HepG2 (cell line): ENCODE measurements around the gene CIB2. TPM values are rescaled to one million over a fixed set of nuclear protein-coding genes. Genes with fewer than 3 reads are reported as not detected.

Source experiments
- HNRNPH1 ChIP-seq: fragments of 200-400 bp; formaldehyde crosslinking; optimal IDR thresholded peaks from 2 replicates; pipeline ENCODE3; 2017; ENCODE audit warnings: mild to moderate bottlenecking, low read depth, low read length
- KAT8 ChIP-seq: IDR thresholded peaks from 2 replicates; pipeline ENCODE4 v1.6.1; 2016; ENCODE audit warnings: missing genetic modification reagents, missing compliant biosample characterization
- MLLT10 ChIP-seq: sonication (generic); formaldehyde crosslinking; IDR thresholded peaks from 2 replicates; pipeline ENCODE4 v1.4.0; 2020; ENCODE audit warnings: missing genetic modification reagents
- PAX8 ChIP-seq: sonication (generic); formaldehyde crosslinking; IDR thresholded peaks from 2 replicates; pipeline ENCODE4 v1.8.0; 2022; ENCODE audit warnings: mild to moderate bottlenecking, missing genetic modification reagents, borderline replicate concordance
- ZMYM3 ChIP-seq: sonication (generic); formaldehyde crosslinking; IDR thresholded peaks from 2 replicates; pipeline ENCODE4 v1.5.1; 2020; ENCODE audit warnings: mild to moderate bottlenecking, missing genetic modification reagents
- ZNF121 ChIP-seq: sonication (generic); formaldehyde crosslinking; IDR thresholded peaks from 2 replicates; pipeline ENCODE4 v1.5.0; 2020; ENCODE audit warnings: mild to moderate bottlenecking, missing genetic modification reagents
- ZNF160 ChIP-seq: sonication (generic); formaldehyde crosslinking; IDR thresholded peaks from 2 replicates; pipeline ENCODE4 v1.8.0; 2022; ENCODE audit warnings: mild to moderate bottlenecking, inconsistent platforms, missing genetic modification reagents
- ZNF550 ChIP-seq: sonication (generic); formaldehyde crosslinking; IDR thresholded peaks from 2 replicates; pipeline ENCODE4 v1.4.0; 2020; ENCODE audit warnings: mild to moderate bottlenecking, missing genetic modification reagents, borderline replicate concordance
- ZNF562 ChIP-seq: sonication (generic); formaldehyde crosslinking; IDR thresholded peaks from 2 replicates; pipeline ENCODE4 v1.8.0; 2022; ENCODE audit warnings: missing genetic modification reagents, borderline replicate concordance
- ZNF605 ChIP-seq: sonication (generic); formaldehyde crosslinking; IDR thresholded peaks from 2 replicates; pipeline ENCODE4 v1.8.0; 2022; ENCODE audit warnings: mild to moderate bottlenecking, missing genetic modification reagents
- ZNF780A ChIP-seq: sonication (generic); formaldehyde crosslinking; IDR thresholded peaks from 2 replicates; pipeline ENCODE4 v1.8.0; 2022; ENCODE audit warnings: mild to moderate bottlenecking, missing genetic modification reagents, moderate library complexity
- ZNF782 ChIP-seq: sonication (generic); formaldehyde crosslinking; IDR thresholded peaks from 2 replicates; pipeline ENCODE4 v1.4.0; 2020; ENCODE audit warnings: missing genetic modification reagents, mild to moderate bottlenecking, borderline replicate concordance
- ZNF788 ChIP-seq: sonication (generic); formaldehyde crosslinking; IDR thresholded peaks from 2 replicates; pipeline ENCODE4 v1.5.0; 2020; ENCODE audit warnings: mild to moderate bottlenecking, missing genetic modification reagents, borderline replicate concordance
- ZSCAN12 ChIP-seq: sonication (generic); formaldehyde crosslinking; IDR thresholded peaks from 2 replicates; pipeline ENCODE4 v1.9.0; 2021; ENCODE audit warnings: mild to moderate bottlenecking, missing genetic modification reagents
- ZZZ3 ChIP-seq: sonication (generic); formaldehyde crosslinking; IDR thresholded peaks from 2 replicates; pipeline ENCODE4 v1.4.0; 2020; ENCODE audit warnings: missing genetic modification reagents, mild to moderate bottlenecking, borderline replicate concordance
- polyA plus RNA-seq, 8 experiments: library from polyadenylated mRNA; depleted of rRNA in 3 of 8; stranded (reverse) in 7 of 8; unstranded in 1 of 8; fragments of >200 nt; fragmentation: Illumina TruSeq in 4 of 8; extraction: Trizol in 4 of 8; gene quantifications; 2 replicates each; pipeline versions ENCODE4 v1.2.1 to v1.2.3, GENCODE V29; 2011 to 2016; ENCODE audit warnings: low read depth in 4 of 8, missing spikeins in 1 of 8, mixed read lengths in 1 of 8; ENCODE audit not compliant: insufficient read depth in 1 of 8
- total RNA-seq, 5 experiments: library from RNA; depleted of rRNA; stranded (reverse); fragments of >200 nt; fragmentation: Illumina TruSeq; extraction: Trizol; gene quantifications; 2 replicates each; pipeline ENCODE4 v1.2.3, GENCODE V29; 2016; ENCODE audit warnings: low read depth in 1 of 5
- TF ChIP-seq, protein P1 (sequence below): sonication (generic); formaldehyde crosslinking; IDR thresholded peaks from 2 replicates; pipeline ENCODE4 v1.5.1; 2020; ENCODE audit warnings: mild to moderate bottlenecking, missing genetic modification reagents
- TF ChIP-seq, protein P2 (sequence below): sonication (generic); formaldehyde crosslinking; IDR thresholded peaks from 2 replicates; pipeline ENCODE4 v1.4.0; 2020; ENCODE audit warnings: missing genetic modification reagents
- TF ChIP-seq, protein P3 (sequence below): sonication (generic); formaldehyde crosslinking; IDR thresholded peaks from 2 replicates; pipeline ENCODE4 v1.8.1; 2022; ENCODE audit warnings: low read depth, mild to moderate bottlenecking, missing genetic modification reagents
- TF ChIP-seq, protein P4 (sequence below): sonication (generic); formaldehyde crosslinking; conservative IDR thresholded peaks from 2 replicates; pipeline ENCODE4 v1.8.0; 2022; ENCODE audit warnings: low read depth, missing genetic modification reagents

CIB2 gene
- total and polyA plus RNA-seq, 2 of the 13 experiments (the other 11 are each of a cell fraction or from before 2014, with no cell fraction given): 1.4 to 1.5 TPM

- TF ChIP-seq, protein P1, sequence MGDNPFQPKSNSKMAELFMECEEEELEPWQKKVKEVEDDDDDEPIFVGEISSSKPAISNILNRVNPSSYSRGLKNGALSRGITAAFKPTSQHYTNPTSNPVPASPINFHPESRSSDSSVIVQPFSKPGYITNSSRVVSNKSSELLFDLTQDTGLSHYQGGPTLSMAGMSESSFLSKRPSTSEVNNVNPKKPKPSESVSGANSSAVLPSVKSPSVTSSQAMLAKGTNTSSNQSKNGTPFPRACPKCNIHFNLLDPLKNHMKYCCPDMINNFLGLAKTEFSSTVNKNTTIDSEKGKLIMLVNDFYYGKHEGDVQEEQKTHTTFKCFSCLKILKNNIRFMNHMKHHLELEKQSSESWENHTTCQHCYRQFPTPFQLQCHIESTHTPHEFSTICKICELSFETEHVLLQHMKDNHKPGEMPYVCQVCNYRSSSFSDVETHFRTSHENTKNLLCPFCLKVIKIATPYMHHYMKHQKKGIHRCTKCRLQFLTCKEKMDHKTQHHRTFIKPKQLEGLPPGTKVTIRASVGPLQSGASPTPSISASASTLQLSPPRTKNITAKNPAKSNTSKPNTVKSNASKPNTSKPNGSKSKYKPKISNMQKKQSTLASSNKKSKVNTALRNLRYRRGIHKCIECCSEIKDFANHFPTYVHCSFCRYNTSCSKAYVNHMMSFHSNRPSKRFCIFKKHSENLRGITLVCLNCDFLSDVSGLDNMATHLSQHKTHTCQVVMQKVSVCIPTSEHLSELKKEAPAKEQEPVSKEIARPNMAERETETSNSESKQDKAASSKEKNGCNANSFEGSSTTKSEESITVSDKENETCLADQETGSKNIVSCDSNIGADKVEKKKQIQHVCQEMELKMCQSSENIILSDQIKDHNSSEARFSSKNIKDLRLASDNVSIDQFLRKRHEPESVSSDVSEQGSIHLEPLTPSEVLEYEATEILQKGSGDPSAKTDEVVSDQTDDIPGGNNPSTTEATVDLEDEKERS: no peak
- TF ChIP-seq ZNF782 (CRISPR knock-in tag): no peak
- no peak for TF ChIP-seq ZNF562 (CRISPR knock-in tag)
- no peak for TF ChIP-seq ZSCAN12 (CRISPR knock-in tag)
- no peak for TF ChIP-seq ZNF160 (CRISPR knock-in tag)
- TF ChIP-seq, protein P2, sequence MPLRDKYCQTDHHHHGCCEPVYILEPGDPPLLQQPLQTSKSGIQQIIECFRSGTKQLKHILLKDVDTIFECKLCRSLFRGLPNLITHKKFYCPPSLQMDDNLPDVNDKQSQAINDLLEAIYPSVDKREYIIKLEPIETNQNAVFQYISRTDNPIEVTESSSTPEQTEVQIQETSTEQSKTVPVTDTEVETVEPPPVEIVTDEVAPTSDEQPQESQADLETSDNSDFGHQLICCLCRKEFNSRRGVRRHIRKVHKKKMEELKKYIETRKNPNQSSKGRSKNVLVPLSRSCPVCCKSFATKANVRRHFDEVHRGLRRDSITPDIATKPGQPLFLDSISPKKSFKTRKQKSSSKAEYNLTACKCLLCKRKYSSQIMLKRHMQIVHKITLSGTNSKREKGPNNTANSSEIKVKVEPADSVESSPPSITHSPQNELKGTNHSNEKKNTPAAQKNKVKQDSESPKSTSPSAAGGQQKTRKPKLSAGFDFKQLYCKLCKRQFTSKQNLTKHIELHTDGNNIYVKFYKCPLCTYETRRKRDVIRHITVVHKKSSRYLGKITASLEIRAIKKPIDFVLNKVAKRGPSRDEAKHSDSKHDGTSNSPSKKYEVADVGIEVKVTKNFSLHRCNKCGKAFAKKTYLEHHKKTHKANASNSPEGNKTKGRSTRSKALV (CRISPR knock-in tag): no peak
- 0 out of 2 replicates have a peak, but pooled peaks have one; percentile 43 for TF ChIP-seq ZNF605
- no peak for TF ChIP-seq ZNF550 (CRISPR knock-in tag)
- TF ChIP-seq, protein P3, sequence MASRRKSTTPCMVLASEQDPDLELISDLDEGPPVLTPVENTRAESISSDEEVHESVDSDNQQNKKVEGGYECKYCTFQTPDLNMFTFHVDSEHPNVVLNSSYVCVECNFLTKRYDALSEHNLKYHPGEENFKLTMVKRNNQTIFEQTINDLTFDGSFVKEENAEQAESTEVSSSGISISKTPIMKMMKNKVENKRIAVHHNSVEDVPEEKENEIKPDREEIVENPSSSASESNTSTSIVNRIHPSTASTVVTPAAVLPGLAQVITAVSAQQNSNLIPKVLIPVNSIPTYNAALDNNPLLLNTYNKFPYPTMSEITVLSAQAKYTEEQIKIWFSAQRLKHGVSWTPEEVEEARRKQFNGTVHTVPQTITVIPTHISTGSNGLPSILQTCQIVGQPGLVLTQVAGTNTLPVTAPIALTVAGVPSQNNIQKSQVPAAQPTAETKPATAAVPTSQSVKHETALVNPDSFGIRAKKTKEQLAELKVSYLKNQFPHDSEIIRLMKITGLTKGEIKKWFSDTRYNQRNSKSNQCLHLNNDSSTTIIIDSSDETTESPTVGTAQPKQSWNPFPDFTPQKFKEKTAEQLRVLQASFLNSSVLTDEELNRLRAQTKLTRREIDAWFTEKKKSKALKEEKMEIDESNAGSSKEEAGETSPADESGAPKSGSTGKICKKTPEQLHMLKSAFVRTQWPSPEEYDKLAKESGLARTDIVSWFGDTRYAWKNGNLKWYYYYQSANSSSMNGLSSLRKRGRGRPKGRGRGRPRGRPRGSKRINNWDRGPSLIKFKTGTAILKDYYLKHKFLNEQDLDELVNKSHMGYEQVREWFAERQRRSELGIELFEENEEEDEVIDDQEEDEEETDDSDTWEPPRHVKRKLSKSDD (CRISPR knock-in tag): no peak
- TF ChIP-seq, protein P4, sequence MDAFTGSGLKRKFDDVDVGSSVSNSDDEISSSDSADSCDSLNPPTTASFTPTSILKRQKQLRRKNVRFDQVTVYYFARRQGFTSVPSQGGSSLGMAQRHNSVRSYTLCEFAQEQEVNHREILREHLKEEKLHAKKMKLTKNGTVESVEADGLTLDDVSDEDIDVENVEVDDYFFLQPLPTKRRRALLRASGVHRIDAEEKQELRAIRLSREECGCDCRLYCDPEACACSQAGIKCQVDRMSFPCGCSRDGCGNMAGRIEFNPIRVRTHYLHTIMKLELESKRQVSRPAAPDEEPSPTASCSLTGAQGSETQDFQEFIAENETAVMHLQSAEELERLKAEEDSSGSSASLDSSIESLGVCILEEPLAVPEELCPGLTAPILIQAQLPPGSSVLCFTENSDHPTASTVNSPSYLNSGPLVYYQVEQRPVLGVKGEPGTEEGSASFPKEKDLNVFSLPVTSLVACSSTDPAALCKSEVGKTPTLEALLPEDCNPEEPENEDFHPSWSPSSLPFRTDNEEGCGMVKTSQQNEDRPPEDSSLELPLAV (CRISPR knock-in tag): no peak
- TF ChIP-seq ZNF788: 0 out of 2 replicates have a peak, but pooled peaks have one; percentile 12
- TF ChIP-seq HNRNPH1: no peak
- TF ChIP-seq ZNF121 (CRISPR knock-in tag): peak; percentile 71
- no peak for TF ChIP-seq KAT8 (CRISPR knock-in tag)
- no peak for TF ChIP-seq ZNF780A (CRISPR knock-in tag)
- no peak for TF ChIP-seq MLLT10 (CRISPR knock-in tag)
- TF ChIP-seq ZZZ3 (CRISPR knock-in tag): no peak
- peak; percentile 72 for TF ChIP-seq ZMYM3 (CRISPR knock-in tag)
- TF ChIP-seq PAX8: no peak
These were observed 54.8 kb downstream of the CIB2 start (continued) for GRCh38 chr15:78076231-78077052.
